HG03457 (cell line): ENCODE data around the gene BMP6.
"Not testable (repeated sequence)": the region's sequence is repeated elsewhere in the genome, so short reads cannot be mapped to it uniquely, and the experiment has no call there.

Source experiments
- ATAC-seq: cut with Tn5 transposase; IDR thresholded peaks from one replicate; pipeline ENCODE4 v1.9.1; 2021; ENCODE audit warnings: moderate number of reproducible peaks; ENCODE audit not compliant: unreplicated experiment

Gene BMP6

DNA sequence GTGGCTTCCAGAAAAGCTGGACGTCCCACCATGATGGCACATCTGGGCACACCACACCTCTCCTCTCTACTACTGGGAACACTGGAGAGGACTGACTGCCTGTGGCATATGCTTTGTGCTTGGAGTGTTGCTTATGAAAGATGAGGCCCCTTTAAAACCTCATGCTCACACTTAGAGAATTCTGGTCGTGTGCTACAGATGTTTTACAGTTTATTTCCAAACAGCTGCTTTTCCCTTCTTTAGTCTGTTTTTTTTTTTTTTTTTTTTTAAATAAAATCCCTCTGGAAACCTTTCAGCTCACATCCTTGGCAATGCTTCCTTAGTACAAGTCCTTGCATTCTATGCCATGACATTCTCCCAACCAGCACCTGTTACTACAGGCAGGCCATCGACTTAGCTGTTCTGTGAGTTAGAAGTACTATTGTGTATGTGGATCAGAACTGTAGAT is 60.3 kb downstream of the BMP6 start:
- no peak for ATAC-seq

DNA sequence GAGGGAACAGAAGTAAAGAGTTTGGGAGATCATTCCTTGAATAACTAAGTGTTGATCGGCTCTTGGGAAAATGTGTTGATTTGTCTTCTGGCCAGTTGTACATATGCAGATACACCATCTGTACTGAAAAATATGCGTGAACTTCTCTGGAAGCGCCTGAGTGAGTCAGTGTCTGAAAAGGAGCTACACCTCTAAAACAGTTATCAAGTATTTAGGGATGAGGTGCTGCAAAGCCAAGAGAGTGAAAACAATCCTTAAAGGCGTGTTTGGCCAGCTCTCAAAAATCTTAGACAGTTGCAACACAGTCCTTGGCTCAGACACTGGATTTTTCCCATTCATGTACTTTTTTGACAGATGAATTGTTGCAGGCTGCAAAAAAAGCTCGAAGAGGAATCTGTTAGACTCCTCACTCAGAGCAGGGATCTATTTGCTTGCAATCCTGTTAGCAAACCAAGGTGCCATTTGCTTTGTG is 61.3 kb downstream of the BMP6 start:
- no peak for ATAC-seq

DNA sequence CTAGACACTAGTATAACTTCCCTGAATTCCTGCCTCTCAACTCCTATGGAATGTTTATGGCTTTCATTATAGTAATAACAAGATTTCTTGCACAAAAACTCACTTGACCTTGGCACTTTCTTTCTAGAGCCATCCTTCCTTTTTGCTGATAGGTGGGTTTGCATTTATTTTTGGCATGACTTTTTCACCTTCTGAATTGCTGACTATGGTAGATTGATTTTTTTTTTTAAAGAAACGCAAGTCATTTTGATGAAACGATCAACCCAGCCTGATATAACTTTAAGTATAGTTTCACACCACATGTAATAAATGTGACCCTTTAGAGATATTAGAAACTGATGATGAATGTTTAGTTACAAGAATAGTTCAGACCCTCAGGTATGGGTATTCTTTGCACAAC is 61.8 kb downstream of the BMP6 start:
- ATAC-seq: no peak

DNA sequence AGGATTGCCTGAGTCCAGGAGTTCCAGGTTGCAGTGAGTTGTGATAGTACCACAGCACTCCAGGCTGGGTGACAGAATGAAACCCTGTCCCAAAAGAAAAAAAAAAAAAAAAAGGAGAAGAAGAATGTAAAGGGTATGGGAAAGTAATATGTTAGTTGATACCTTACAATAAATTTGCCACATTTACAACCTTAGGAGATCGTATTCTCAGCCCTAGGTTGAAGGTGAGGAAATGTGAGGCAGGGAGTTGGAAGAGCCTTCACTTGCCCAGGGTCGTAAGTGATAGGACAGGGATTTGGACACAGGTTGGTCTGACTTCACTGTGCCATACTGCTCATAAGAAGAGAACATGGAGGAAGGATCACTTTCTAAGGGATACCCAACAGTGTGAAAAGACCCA is 68.6 kb downstream of the BMP6 start:
- no peak for ATAC-seq

DNA sequence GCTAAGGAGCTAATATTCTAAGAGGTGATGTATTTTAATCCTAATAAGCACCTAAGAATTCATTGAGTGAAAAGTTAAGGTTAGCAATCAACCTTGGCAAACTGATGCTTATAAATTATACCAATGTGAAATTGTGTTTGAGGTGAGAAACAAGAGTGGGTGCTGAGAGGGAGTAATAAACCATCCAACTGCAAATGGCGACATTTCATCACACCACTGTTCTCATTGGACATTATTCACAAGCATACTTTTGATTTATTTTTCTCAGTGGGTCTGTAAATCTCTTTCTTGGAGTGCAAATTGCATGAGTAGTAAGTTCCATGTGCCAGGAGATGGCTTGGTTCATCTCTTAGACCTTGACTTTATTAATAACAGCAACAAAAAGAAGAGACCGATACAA is 71.5 kb downstream of the BMP6 start:
- no peak for ATAC-seq

DNA sequence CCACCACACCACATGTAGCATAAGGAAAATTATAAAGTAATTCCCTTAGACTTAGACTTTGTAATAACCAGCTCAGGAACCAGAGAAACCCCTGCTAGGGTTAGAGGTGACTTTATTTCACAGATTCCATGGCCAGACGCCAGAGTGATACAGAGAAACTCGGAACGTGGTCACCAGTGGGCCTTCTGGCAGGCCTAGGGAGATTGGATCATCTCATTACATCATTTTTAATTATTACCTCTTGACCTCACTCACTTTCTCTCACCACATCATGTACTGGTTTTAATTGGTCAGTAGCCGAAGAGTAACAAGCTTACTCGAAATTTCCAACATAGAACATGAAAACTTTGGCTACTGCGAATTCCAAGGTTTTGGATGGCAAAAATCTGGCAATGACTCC is 72.9 kb downstream of the BMP6 start:
- no peak for ATAC-seq

GRCh38 chr6:7802662-7803061 is 76.8 kb downstream of the BMP6 start:
- ATAC-seq: no peak

DNA sequence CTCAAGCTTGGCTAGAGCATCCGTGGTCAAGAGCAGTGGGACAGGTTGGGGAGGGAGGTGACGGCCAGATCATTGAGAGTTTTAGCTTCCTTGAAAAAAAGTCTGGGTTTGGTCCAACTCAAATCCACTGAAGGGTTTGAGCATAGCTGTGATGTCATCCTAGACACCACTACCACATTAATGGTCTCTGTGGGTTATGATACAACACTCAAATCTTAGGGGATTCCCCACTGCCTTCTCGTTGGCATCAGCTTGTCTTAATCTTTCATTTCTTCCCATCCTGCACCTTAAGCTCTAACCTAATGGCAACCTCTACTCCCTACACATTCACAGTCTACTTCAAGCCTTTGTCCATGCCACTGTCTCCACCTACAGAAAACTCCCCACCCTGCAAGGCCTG is 77.3 kb downstream of the BMP6 start:
- ATAC-seq: no peak

DNA sequence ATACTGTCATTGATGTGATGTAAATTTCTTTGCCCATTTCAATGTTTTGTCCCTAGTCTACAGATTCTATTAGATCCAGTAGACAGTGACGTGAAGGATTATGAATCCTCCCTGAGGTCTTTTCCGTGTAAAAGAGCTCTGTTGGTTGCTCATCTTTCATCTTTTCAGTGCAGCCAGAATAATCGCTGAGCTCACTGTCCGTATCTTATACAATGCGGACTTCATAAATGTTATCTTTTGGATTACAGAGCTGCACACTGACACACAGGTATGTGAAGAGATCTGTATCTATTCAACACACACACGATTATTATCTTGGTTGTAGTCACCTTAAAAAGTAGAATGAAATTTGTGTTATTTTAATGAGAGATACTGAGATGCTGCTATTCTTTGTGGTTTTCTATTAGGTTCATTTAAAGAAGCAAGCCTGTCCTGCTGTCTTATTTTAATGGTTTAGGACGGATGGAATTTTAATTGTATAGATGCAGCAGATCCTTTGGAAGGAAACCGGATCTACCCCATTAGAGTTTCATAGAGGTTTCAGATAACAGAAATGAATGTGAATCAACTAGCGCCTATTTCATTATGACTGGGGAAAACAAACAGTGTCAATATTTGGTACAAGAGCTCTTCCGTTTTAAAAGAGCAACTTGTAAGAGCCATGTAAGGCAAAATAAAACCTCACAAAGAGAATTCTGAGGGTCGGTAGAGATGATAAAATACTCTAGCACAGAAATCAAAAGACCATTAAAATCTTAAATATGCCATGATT is 79.4 kb downstream of the BMP6 start:
- ATAC-seq: no peak

DNA sequence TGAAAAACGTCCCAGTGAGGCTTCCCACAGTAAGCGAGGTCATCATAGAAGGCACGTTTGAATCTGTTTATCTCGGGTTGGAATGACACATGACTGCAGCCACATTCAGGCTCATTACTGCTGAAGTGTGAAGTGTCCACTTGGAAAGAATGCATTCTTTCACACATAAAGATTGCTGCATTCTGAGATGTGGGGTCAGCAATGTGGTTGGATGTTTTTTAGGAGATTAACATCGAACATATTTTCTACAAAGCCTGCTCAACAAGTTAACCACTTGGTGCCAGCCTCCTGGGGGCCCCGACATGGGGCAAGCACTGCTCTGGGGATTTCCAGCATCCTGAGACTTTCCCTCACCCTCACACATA is 79.9 kb downstream of the BMP6 start:
- ATAC-seq: no peak

- no peak for ATAC-seq
These were observed 80.8 kb downstream of the BMP6 start for GRCh38 chr6:7806711-7807110.

GRCh38 chr6:7809346-7809745 is 83.4 kb downstream of the BMP6 start:
- no peak for ATAC-seq

- no peak for ATAC-seq
These were observed 85.5 kb downstream of the BMP6 start for GRCh38 chr6:7811441-7811840.

- ATAC-seq: no peak
These were observed 86.7 kb downstream of the BMP6 start for GRCh38 chr6:7812623-7813022.

DNA sequence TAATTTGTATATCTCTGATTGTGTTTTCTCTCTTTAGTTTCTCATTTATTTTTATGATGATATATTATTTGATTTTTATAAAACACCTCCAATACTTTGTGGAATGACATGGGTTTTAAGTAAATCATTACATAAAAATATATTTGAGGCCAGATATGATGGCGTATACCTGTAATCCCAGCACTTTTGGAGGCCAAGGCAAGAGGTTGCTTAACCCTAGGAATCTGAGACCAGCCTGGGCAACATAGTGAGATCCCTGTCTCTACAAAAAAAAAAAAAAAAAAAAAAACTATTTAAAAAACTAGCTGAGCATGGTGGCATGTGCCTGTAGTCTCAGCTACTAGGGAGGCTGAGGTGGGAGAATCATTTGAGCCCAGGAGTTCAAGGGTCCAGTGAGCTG is 87.3 kb downstream of the BMP6 start:
- no peak for ATAC-seq

DNA sequence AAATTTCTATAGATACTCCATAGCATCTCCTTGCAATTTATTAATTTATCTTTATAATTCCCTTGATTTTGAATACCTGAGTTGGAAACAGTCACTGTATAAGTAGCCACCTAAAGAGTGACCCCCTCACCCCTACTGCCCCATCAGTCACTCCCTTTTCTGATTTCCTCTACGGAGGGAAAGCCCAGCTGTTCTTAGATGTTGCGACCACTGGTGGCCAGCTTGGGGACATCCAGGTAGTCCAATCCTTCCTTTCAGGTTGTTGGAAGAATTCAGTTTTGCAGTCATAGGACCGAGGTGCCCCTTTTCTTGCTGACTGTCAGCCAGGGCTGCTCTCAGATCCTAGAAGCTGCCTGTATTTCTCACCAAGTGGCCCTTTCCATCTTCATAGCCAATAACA is 87.8 kb downstream of the BMP6 start:
- no peak for ATAC-seq

- no peak for ATAC-seq
These were observed 89.8 kb downstream of the BMP6 start for GRCh38 chr6:7815716-7816115.

GRCh38 chr6:7817184-7817583 is 91.3 kb downstream of the BMP6 start:
- ATAC-seq: not testable (repeated sequence)

GRCh38 chr6:7818257-7819214 is 92.6 kb downstream of the BMP6 start:
- no peak for ATAC-seq

GRCh38 chr6:7819431-7820015 is 93.6 kb downstream of the BMP6 start:
- no peak for ATAC-seq

- no peak for ATAC-seq
These were observed 94.5 kb downstream of the BMP6 start for GRCh38 chr6:7820288-7820835.
